ENCODE data around the gene FMO1. TPM values are rescaled to one million over a fixed set of nuclear protein-coding genes. Genes with fewer than 3 reads are reported as not detected.
A peak's percentile ranks its signal among the peaks of the same experiment; 100 is the strongest.
"Not testable (repeated sequence)": the region's sequence is repeated elsewhere in the genome, so short reads cannot be mapped to it uniquely, and the experiment has no call there.

The FMO1 gene
- total RNA-seq, 1 experiment from 2014 or later, result not detected

- no peak for DNase-seq (ENCODE audit: low read depth)
These were observed 32.3 kb downstream of the FMO1 start for GRCh38 chr1:171280599-171280998.

- DNase-seq (ENCODE audit: low read depth), result peak; percentile 23
These were observed 37.9 kb downstream of the FMO1 start for GRCh38 chr1:171286032-171286705.

GRCh38 chr1:171290621-171291020 is 42.3 kb downstream of the FMO1 start:
- no peak for DNase-seq (ENCODE audit: low read depth)

GRCh38 chr1:171292799-171293198 is 44.5 kb downstream of the FMO1 start:
- peak; percentile 41 for DNase-seq (ENCODE audit: low read depth)

GRCh38 chr1:171295383-171295782 is 47.1 kb downstream of the FMO1 start:
- not testable (repeated sequence) for DNase-seq (ENCODE audit: low read depth)

- DNase-seq (ENCODE audit: low read depth), result no peak
These were observed 47.5 kb downstream of the FMO1 start for GRCh38 chr1:171295821-171296220.

GRCh38 chr1:171296897-171297296 is 48.6 kb downstream of the FMO1 start:
- no peak for DNase-seq (ENCODE audit: low read depth)

GRCh38 chr1:171298696-171299095 is 50.4 kb downstream of the FMO1 start:
- no peak for DNase-seq (ENCODE audit: low read depth)

- DNase-seq (ENCODE audit: low read depth), result no peak
These were observed 51.0 kb downstream of the FMO1 start for GRCh38 chr1:171299342-171299741.

- DNase-seq (ENCODE audit: low read depth), result no peak
These were observed 52.1 kb downstream of the FMO1 start for GRCh38 chr1:171300401-171300800.

- peak; percentile 21 for DNase-seq (ENCODE audit: low read depth)
These were observed 62.4 kb downstream of the FMO1 start for GRCh38 chr1:171310661-171311087.

- DNase-seq (ENCODE audit: low read depth), result no peak
These were observed 63.7 kb downstream of the FMO1 start for GRCh38 chr1:171311771-171312558.

GRCh38 chr1:171313319-171313834 is 65.1 kb downstream of the FMO1 start:
- no peak for DNase-seq (ENCODE audit: low read depth)

- DNase-seq (ENCODE audit: low read depth), result peak; percentile 98
These were observed 65.6 kb downstream of the FMO1 start, which contains the start of gene FMO4 for GRCh38 chr1:171313835-171314320. Gene FMO4, plus strand, starts transcription at chr1:171314183. Its CDS starts 5,643 bp downstream, at chr1:171319826.

GRCh38 chr1:171329251-171329650 is 81.0 kb downstream of the FMO1 start:
- DNase-seq (ENCODE audit: low read depth), result no peak

- DNase-seq (ENCODE audit: low read depth), result no peak
These were observed 85.8 kb downstream of the FMO1 start for GRCh38 chr1:171334024-171334640.

Other genes with a start within 250 kb of the FMO1 start
- 0.10 TPM in 1 of 2 replicates, not detected in the other for gene FMO3, start 157.6 kb upstream of the FMO1 start, total RNA-seq (2014; rRNA removed; shearing (Covaris generic))
- gene FMO2, start 63.2 kb upstream of the FMO1 start, total RNA-seq (2014; rRNA removed; shearing (Covaris generic)), result not detected in 2 replicates
- gene FMO4, start 65.7 kb downstream of the FMO1 start, total RNA-seq (2014; rRNA removed; shearing (Covaris generic)), result 9.9 and 10.2 TPM in 2 replicates
- 39.1 and 55.9 TPM in 2 replicates for gene PRRC2C, start 237.0 kb downstream of the FMO1 start, total RNA-seq (2014; rRNA removed; shearing (Covaris generic))